ENCODE results near the gene NME8.

Gene NME8

GRCh38 chr7:37942934-37943610, 94.7 kb downstream of the NME8 start:
- FAIRE-seq, result no peak

- no peak for FAIRE-seq
Observed at GRCh38 chr7:37943905-37944736, 95.7 kb downstream of the NME8 start.

GRCh38 chr7:37944737-37945054, 96.3 kb downstream of the NME8 start:
- FAIRE-seq, result no peak

DNA sequence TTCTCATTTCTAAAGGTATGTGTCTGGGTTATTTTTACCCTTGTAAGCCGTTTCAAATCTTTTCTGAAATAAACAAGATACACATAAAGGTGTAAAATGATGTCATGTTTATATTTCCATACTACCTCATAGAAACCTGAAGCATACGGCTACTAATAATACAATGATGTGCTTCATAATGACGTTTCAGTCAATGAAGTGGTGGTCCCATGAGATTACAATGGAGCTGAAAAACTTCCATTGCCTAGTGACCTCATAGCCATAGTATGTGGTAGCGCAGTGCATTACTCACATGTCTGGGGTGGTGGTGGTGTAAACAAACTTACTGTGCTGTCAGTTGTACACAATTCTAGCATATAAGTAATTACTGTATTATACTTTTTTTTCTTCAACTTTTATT, 96.9 kb downstream of the NME8 start:
- no peak for FAIRE-seq

GRCh38 chr7:37947138-37947940, 98.9 kb downstream of the NME8 start:
- no peak for FAIRE-seq

GRCh38 chr7:37947941-37948210, 99.5 kb downstream of the NME8 start:
- no peak for FAIRE-seq
